SK-MEL-5 (cell line): Measurements from ENCODE around the gene STX7. TPM values are rescaled to one million over a fixed set of nuclear protein-coding genes. Genes with fewer than 3 reads are reported as not detected.
A peak's percentile ranks its signal among the peaks of the same experiment; 100 is the strongest.

ENCODE experiments used
- DNase-seq: peaks from one replicate; pipeline ENCODE4 v3.0.0-alpha.2; 2016; ENCODE audit warnings: low read depth, low spot score
- in situ Hi-C: cut with HindIII; loops from 2 replicates; pipeline ENCODE4 v1.10.0; 2016; ENCODE audit warnings: low sequenced_read_pairs, high pct_unique_total_duplicates, low pct_unique_long_range_greater_than_20kb
- total RNA-seq: library from RNA; depleted of rRNA; stranded (reverse); fragments of >200 nt; shearing (Covaris generic); gene quantifications from 2 replicates; pipeline ENCODE4 v1.2.3, GENCODE V29; 2014

The STX7 gene
- total RNA-seq, 1 experiment from 2014 or later, result 87.6 TPM

- peak; percentile 94 for DNase-seq
- in situ Hi-C loops, result no loop called here
Observed at GRCh38 chr6:132489376-132489775, 23.5 kb downstream of the STX7 start.

- in situ Hi-C loops, result no loop called here
- DNase-seq, result no peak
Observed at GRCh38 chr6:132487762-132488161, 25.2 kb downstream of the STX7 start.

GRCh38 chr6:132484680-132485018 lies 28.3 kb downstream of the STX7 start:
- in situ Hi-C loops, result no loop called here
- DNase-seq, result no peak

- in situ Hi-C loops, result no loop called here
- peak; percentile 75 for DNase-seq
Observed at GRCh38 chr6:132483779-132484679, 28.9 kb downstream of the STX7 start.

- in situ Hi-C loops, result no loop called here
- DNase-seq, result no peak
Observed at GRCh38 chr6:132482581-132482980, 30.3 kb downstream of the STX7 start.

- in situ Hi-C loops, result no loop called here
- DNase-seq, result no peak
Observed at GRCh38 chr6:132481189-132481588, 31.7 kb downstream of the STX7 start.

GRCh38 chr6:132479131-132479530 lies 33.8 kb downstream of the STX7 start:
- no peak for DNase-seq
- in situ Hi-C loops, result no loop called here

GRCh38 chr6:132478674-132479073 lies 34.2 kb downstream of the STX7 start:
- no peak for DNase-seq
- in situ Hi-C loops, result no loop called here

GRCh38 chr6:132478266-132478665 lies 34.6 kb downstream of the STX7 start:
- DNase-seq, result no peak
- in situ Hi-C loops, result no loop called here

GRCh38 chr6:132476688-132477087 lies 36.2 kb downstream of the STX7 start:
- in situ Hi-C loops, result no loop called here
- DNase-seq, result no peak

GRCh38 chr6:132475925-132476324 lies 37.0 kb downstream of the STX7 start:
- in situ Hi-C loops, result no loop called here
- no peak for DNase-seq

- DNase-seq, result no peak
- in situ Hi-C loops, result no loop called here
Observed at GRCh38 chr6:132471787-132472186, 41.1 kb downstream of the STX7 start.

- in situ Hi-C loops, result no loop called here
Observed at GRCh38 chr6:132466952-132467351, 46.0 kb downstream of the STX7 start.

GRCh38 chr6:132465530-132466485 lies 47.1 kb downstream of the STX7 start:
- no peak for DNase-seq
- in situ Hi-C loops, result no loop called here

More at GRCh38 chr6:132466952-132467351, 46.0 kb downstream of the STX7 start:
- DNase-seq, result no peak

- in situ Hi-C loops, result no loop called here
- DNase-seq, result no peak
Observed at GRCh38 chr6:132464538-132465256, 48.2 kb downstream of the STX7 start.

GRCh38 chr6:132461958-132462357 lies 51.0 kb downstream of the STX7 start:
- in situ Hi-C loops, result no loop called here
- peak; percentile 33 for DNase-seq

- in situ Hi-C loops, result no loop called here
- DNase-seq, result no peak
Observed at GRCh38 chr6:132459605-132459952, 53.3 kb downstream of the STX7 start.
